Endodermal cell (in vitro differentiated cells): Measurements from ENCODE around the gene GABRB3. TPM values are rescaled to one million over a fixed set of nuclear protein-coding genes. Genes with fewer than 3 reads are reported as not detected.

Source experiments
- DNase-seq: peaks from one replicate; pipeline ENCODE4 v3.0.0-alpha.2; 2017
- H3K27ac ChIP-seq: 2 replicates; pipeline ENCODE4 v1.5.1; 2013; ENCODE audit warnings: mild to moderate bottlenecking, low read depth, low read length, moderate library complexity
- H3K27me3 ChIP-seq: 2 replicates; pipeline ENCODE4 v1.6.1; 2013; ENCODE audit warnings: mild to moderate bottlenecking, low read length, moderate library complexity; ENCODE audit not compliant: insufficient read depth, control insufficient read depth, poor library complexity, severe bottlenecking
- H3K36me3 ChIP-seq: 2 replicates; pipeline ENCODE4 v1.7.0; 2013; ENCODE audit warnings: mild to moderate bottlenecking, low read length, moderate library complexity; ENCODE audit not compliant: control insufficient read depth, insufficient read depth
- H3K4me1 ChIP-seq: one replicate; pipeline ENCODE4 v1.7.0; 2013; ENCODE audit warnings: low read length; ENCODE audit not compliant: control insufficient read depth, insufficient read depth
- H3K4me3 ChIP-seq: 2 replicates; pipeline ENCODE4 v1.5.1; 2013; ENCODE audit warnings: mild to moderate bottlenecking, low read length, moderate library complexity
- H3K9ac ChIP-seq: 2 replicates; pipeline ENCODE4 v1.6.1; 2013; ENCODE audit warnings: mild to moderate bottlenecking, low read length, moderate library complexity; ENCODE audit not compliant: poor library complexity, severe bottlenecking; ENCODE audit errors: extremely low read depth
- H3K9me3 ChIP-seq: 2 replicates; pipeline ENCODE4 v1.6.1; 2013; ENCODE audit warnings: mild to moderate bottlenecking, low read length, moderate library complexity; ENCODE audit not compliant: control insufficient read depth
- H3K27ac Mint-ChIP-seq: 2 replicates; pipeline ENCODE4 v1.8.0; 2020; ENCODE audit warnings: mixed read lengths
- H3K27me3 Mint-ChIP-seq: 2 replicates; pipeline ENCODE4 v1.8.0; 2021; ENCODE audit warnings: mild to moderate bottlenecking, mixed read lengths; ENCODE audit not compliant: insufficient read depth
- H3K36me3 Mint-ChIP-seq: 2 replicates; pipeline ENCODE4 v1.8.0; 2020; ENCODE audit warnings: low read depth, mixed read lengths
- H3K4me1 Mint-ChIP-seq: 2 replicates; pipeline ENCODE4 v1.8.0; 2020; ENCODE audit warnings: mixed read lengths
- H3K4me3 Mint-ChIP-seq: 2 replicates; pipeline ENCODE4 v1.8.0; 2020; ENCODE audit warnings: mild to moderate bottlenecking, moderate library complexity, mixed read lengths
- H3K9me3 Mint-ChIP-seq: 2 replicates; pipeline ENCODE4 v1.8.0; 2020; ENCODE audit warnings: mild to moderate bottlenecking, mixed read lengths
- CTCF ChIP-seq: fragments of 200-600 bp; sonication (generic); conservative IDR thresholded peaks from 2 replicates; pipeline ENCODE4 v1.5.0; 2021; ENCODE audit warnings: antibody characterized with exemption, mild to moderate bottlenecking
- WGBS, 2 experiments: methylation state at CpG; one replicate each; pipeline versions ENCODE4 v1.1.5 to v1.1.7; 2013; ENCODE audit warnings: missing lambda C conversion rate in 2 of 2, mixed read lengths in 1 of 2; ENCODE audit not compliant: insufficient coverage in 1 of 2, insufficient read length in 1 of 2; 5-methylcytosine and 5-hydroxymethylcytosine counted together
- total RNA-seq, 2 donors: library from RNA; stranded (reverse); fragmentation: NEBNext Ultra II Directional in 1 of 2; extraction: Animal tissue kit (Norgen Biotek cat#: 25700) in 1 of 2; gene quantifications; 2 replicates in 1 of 2; 3 replicates in 1 of 2; pipeline ENCODE4 v1.2.1, GENCODE V29; 2021

GABRB3 gene
- total RNA-seq, 2 donors from 2014 or later: 81.8 to 122 TPM

GRCh38 chr15:26639966-26640365, 132.9 kb downstream of the GABRB3 start:
- Mint-ChIP-seq H3K27me3 (no peaks in the 10 kb centered on the region), H3K27ac (no peak overlapping the region), H3K9me3 (no peaks in the 10 kb centered on the region), H3K4me1 (peaks cover 17% of the 10 kb centered on the region), H3K36me3 (peaks cover 8% of the 10 kb centered on the region), H3K4me3 (no peak overlapping the region)
- Histone ChIP-seq H3K4me3 (no peak overlapping the region), H3K9me3 (no peaks in the 10 kb centered on the region), H3K36me3 (no peaks in the 10 kb centered on the region), H3K4me1 (peaks cover 7% of the 10 kb centered on the region), H3K27ac (no peak overlapping the region), H3K27me3 (no peaks in the 10 kb centered on the region), H3K9ac (no peak overlapping the region)
- 69 to 84% methylated on average over 7 to 9 of the region's 9 CpGs for WGBS, 2 experiments
- peak; percentile 34 for DNase-seq
- no peak for TF ChIP-seq CTCF

- H3K27ac ChIP-seq: no peak overlapping the region
- no peak for DNase-seq
- H3K36me3 ChIP-seq: no peaks in the 10 kb centered on the region
- no peak overlapping the region for H3K4me3 ChIP-seq
- WGBS, 2 experiments: 85% methylated on average over 2 of the region's 2 CpGs; no CpG with 5 or more reads in 1 of the 2 experiments
- H3K27ac Mint-ChIP-seq: peak overlapping the region; percentile 80
- peaks cover 5% of the 10 kb centered on the region for H3K36me3 Mint-ChIP-seq
- no peaks in the 10 kb centered on the region for H3K9me3 ChIP-seq
- no peak overlapping the region for H3K9ac ChIP-seq
- no peaks in the 10 kb centered on the region for H3K9me3 Mint-ChIP-seq
- H3K27me3 ChIP-seq: no peaks in the 10 kb centered on the region
- H3K4me1 Mint-ChIP-seq: peaks cover 50% of the 10 kb centered on the region
- no peaks in the 10 kb centered on the region for H3K27me3 Mint-ChIP-seq
- no peak overlapping the region for H3K4me3 Mint-ChIP-seq
- TF ChIP-seq CTCF: no peak
- H3K4me1 ChIP-seq: peaks cover 18% of the 10 kb centered on the region
Measured at GRCh38 chr15:26635614-26636013, 137.3 kb downstream of the GABRB3 start.

DNA sequence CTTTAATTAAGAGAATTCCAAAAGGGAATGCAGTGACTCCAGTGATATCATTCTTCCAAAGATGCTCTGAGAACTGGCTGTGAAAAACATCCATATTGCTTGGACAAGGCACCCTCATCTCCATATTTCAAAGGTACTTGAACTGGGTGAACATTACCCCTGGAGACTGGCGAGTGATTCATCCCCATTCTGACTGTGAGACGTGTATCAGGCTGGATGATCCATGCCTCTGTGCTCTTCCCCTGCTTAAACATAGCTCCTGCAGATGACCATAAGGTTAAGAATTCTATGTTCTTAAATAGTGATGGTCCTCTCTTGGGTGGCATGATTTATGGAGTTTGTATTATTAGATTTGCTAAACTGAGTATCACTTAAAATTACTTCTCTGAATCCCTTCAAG, 137.8 kb downstream of the GABRB3 start:
- Histone ChIP-seq H3K27me3 (no peaks in the 10 kb centered on the region), H3K36me3 (no peaks in the 10 kb centered on the region), H3K9me3 (no peaks in the 10 kb centered on the region), H3K9ac (no peak overlapping the region), H3K4me1 (peaks cover 18% of the 10 kb centered on the region), H3K4me3 (no peak overlapping the region), H3K27ac (no peak overlapping the region)
- H3K27me3 Mint-ChIP-seq: no peaks in the 10 kb centered on the region
- no peaks in the 10 kb centered on the region for H3K9me3 Mint-ChIP-seq
- H3K4me3 Mint-ChIP-seq: no peak overlapping the region
- H3K27ac Mint-ChIP-seq: peak overlapping the region; percentile 80
- H3K4me1 Mint-ChIP-seq: peaks cover 52% of the 10 kb centered on the region
- no peak for TF ChIP-seq CTCF
- DNase-seq: no peak
- 88 to 89% methylated on average over 2 of the region's 2 CpGs for WGBS, 2 experiments
- H3K36me3 Mint-ChIP-seq: peaks cover 5% of the 10 kb centered on the region
